Skeletal muscle satellite cell (primary cell): ENCODE results near the gene LLPH. TPM values are rescaled to one million over a fixed set of nuclear protein-coding genes. Genes with fewer than 3 reads are reported as not detected.
"Not testable (repeated sequence)": the region's sequence is repeated elsewhere in the genome, so short reads cannot be mapped to it uniquely, and the experiment has no call there.

Source experiments
- H3K27me3 ChIP-seq: 2 replicates; pipeline ENCODE4 v1.7.0; 2013; ENCODE audit warnings: low read length; ENCODE audit not compliant: control insufficient read depth, insufficient read depth
- H3K36me3 ChIP-seq: 2 replicates; pipeline ENCODE4 v1.7.0; 2013; ENCODE audit warnings: mild to moderate bottlenecking, control low read depth, low read length; ENCODE audit not compliant: insufficient read depth
- H3K4me1 ChIP-seq: 2 replicates; pipeline ENCODE4 v1.7.0; 2013; ENCODE audit warnings: low read length; ENCODE audit not compliant: control insufficient read depth, insufficient read depth
- H3K4me2 ChIP-seq: 2 replicates; pipeline ENCODE4 v1.7.0; 2013; ENCODE audit warnings: mild to moderate bottlenecking, low read length
- H3K4me3 ChIP-seq: 2 replicates; pipeline ENCODE4 v1.7.0; 2013; ENCODE audit warnings: low read length
- H3K9ac ChIP-seq: 2 replicates; pipeline ENCODE4 v1.7.0; 2013; ENCODE audit warnings: mild to moderate bottlenecking, low read depth, low read length, moderate library complexity
- H3K9me3 ChIP-seq: replicated peaks from 2 replicates; pipeline ENCODE4 v1.7.0; 2013; ENCODE audit warnings: mild to moderate bottlenecking, control low read depth, low read length
- total RNA-seq: library from RNA; depleted of rRNA; stranded (reverse); fragments of >200 nt; gene quantifications from 2 replicates; pipeline ENCODE4 v1.2.3, GENCODE V29; 2012; rRNA removed

The LLPH gene
- 3.1 and 4.3 TPM in 2 replicates for total RNA-seq

DNA sequence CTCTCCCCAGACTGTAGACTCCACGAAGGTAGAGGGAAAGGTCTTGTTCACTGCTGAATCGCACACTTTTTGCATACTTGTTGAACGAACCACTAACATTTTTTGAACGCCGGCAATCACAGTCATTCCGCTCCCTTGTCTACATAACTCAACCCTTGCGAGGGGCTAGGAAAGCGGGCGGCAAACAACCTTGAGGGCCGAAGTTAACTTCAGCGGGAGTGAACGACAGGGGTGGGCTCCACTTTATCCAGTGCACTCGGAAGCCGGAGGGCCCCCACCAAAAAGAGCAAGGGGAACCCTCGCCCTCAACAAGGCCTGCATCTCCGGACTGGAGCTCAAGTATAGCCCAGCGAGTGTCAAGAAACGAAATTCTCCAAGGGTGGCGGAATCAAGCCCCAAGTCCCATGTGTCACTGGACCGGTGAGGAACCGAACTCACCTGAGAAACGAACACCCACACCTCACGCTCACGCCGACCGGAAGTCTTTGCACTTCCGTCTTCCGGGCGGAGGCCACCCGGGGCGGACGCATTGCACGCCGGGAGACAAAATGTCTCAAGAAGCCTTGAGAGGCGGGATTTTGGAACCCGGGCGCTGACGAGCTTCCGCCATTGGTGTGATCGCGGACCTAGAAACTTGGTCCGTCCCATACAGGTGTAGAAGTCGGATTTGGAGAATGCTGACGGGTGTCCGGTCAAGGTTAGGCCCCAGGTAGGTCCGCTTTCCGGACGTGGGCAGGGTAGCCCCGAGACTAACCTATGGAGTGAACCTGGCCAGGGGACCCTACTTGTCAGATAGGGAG lies at the start of gene LLPH:
TSS of gene LLPH (minus strand) at position 484 of the 800 bp plus-strand sequence. CDS start 1,644 bp downstream, outside the sequence.
- Histone ChIP-seq H3K9ac (peak within 1 kb of the TSS; percentile 93), H3K4me3 (peak within 1 kb of the TSS; percentile 93), H3K9me3 (no peaks in the 10 kb centered on the region), H3K4me1 (peaks cover 19% of the 10 kb centered on the region), H3K27me3 (no peaks in the 10 kb centered on the region), H3K36me3 (peaks cover 16% of the 10 kb centered on the region), H3K4me2 (peak within 1 kb of the TSS; percentile 97)

DNA sequence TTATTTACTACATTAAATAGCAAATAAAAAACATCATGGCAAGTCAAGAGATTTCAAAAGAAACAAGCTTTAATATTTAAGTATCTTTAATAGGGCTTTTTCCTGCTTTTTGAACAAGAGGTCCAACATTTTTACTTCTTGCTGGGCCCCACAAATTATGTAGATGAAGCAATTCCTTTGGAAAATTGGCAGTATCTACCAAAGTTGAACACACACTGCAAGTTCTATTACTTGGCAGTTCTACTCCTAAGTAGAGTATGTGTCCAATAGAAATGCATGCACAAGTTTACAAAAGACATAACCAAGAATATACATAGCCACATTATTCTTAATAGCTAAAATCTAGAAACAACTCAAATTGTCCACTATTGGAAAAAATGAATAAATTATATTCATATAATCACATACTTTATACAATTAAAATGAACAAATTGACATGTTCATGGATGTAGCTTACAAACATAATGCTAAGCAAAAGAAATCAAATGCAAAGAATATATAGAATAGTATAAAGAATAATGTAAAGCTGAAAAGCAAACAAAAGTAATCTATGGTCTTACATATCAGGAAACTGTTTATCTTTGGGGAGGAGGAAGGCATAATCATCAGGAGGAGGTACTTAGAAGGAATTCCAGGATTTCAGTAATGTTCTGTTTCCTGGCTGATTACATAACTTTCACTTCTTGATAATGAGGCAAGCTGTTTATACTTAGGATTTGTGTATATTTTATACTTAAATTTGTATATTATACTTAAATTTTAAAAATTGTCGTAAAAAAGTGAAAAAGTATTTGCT lies 45.8 kb upstream of the LLPH start:
- Histone ChIP-seq H3K4me3 (no peak overlapping the region), H3K9me3 (no peaks in the 10 kb centered on the region)

DNA sequence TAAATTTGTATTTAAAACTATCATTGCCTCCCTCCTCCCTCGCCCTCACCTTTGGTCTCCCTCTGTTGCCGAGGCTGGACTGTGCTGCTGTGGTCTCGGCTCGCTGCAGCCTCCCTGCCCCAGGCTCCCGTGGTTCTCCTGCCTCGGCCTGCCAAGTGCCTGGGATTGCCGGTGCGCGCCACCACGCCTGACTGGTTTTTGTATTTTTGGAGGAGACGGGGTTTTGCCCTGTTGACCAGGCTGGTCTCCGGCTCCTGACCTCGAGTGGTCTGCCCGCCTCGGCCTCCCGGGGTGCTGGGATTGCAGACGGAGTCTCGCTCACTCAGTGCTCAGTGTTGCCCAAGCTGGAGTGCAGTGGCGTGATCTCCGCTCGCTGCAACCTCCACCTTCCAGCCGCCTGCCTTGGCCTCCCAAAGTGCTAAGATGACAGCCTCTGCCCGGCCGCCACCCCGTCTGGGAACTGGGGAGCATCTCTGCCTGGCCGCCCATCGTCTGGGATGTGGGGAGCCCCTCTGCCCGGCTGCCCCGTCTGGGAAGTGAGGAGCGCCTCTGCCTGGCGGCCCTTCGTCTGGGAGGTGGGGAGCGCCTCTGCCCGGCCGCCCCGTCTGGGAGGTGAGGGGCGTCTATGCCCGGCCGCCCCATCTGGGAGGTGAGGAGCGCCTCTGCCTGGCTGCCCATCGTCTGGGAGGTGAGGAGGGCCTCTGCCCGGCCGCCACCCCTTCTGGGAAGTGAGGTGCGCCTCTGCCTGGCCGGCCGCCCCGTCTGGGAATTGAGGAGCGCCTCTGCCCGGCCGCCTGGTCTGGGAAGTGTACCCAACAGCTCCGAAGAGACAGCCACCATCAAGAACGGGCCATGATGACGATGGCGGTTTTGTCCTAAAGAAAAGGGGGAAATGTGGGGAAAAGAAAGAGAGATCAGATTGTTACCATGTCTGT lies 44.1 kb upstream of the LLPH start:
- H3K9ac ChIP-seq, H3K9me3 ChIP-seq, H3K4me3 ChIP-seq, H3K4me2 ChIP-seq, H3K36me3 ChIP-seq, H3K4me1 ChIP-seq: not testable (repeated sequence)
- H3K27me3 ChIP-seq: peaks cover 15% of the 10 kb centered on the region

More for the DNA sequence above, 45.8 kb upstream of the LLPH start:
- Histone ChIP-seq H3K36me3 (no peaks in the 10 kb centered on the region), H3K9ac (no peak overlapping the region), H3K4me1 (no peaks in the 10 kb centered on the region), H3K27me3 (peaks cover 15% of the 10 kb centered on the region), H3K4me2 (no peak overlapping the region)

DNA sequence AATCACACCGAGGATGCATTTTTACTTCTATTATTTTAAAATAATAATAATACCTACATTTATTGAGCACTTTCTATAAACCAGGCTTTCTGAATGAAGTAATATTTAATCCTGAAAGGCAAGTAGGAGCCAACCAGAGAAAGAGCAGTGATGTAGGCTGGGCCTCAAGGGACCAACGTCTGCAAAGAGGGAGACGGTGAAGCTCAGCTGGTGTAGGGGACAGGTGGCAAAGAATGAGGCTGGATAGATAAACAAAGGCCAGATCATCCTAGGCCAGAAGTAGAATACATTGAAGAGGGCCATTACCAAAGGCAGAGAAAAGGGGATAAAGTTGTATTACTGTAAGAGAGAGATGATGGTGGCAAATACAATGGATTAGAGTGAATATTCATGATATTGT lies 40.1 kb upstream of the LLPH start:
- Histone ChIP-seq H3K4me3 (peak overlapping the region; percentile 98), H3K9me3 (no peaks in the 10 kb centered on the region), H3K36me3 (peaks cover 5% of the 10 kb centered on the region), H3K4me2 (peak overlapping the region; percentile 90), H3K27me3 (no peaks in the 10 kb centered on the region), H3K4me1 (peaks cover 9% of the 10 kb centered on the region), H3K9ac (peak overlapping the region; percentile 96)

- H3K4me3 ChIP-seq: peak within 1 kb of the TSS; percentile 98
- peak within 1 kb of the TSS; percentile 90 for H3K4me2 ChIP-seq
- H3K9ac ChIP-seq: peak within 1 kb of the TSS; percentile 96
- H3K4me1 ChIP-seq: peaks cover 9% of the 10 kb centered on the region
- H3K36me3 ChIP-seq: peaks cover 11% of the 10 kb centered on the region
- no peaks in the 10 kb centered on the region for H3K27me3 ChIP-seq
- no peaks in the 10 kb centered on the region for H3K9me3 ChIP-seq
These were observed 38.9 kb upstream of the LLPH start, which contains the start of gene TMBIM4 for GRCh38 chr12:66169221-66170170. Gene TMBIM4 (minus strand): TSS chr12:66169996. CDS start chr12:66169951, 45 bp downstream.

DNA sequence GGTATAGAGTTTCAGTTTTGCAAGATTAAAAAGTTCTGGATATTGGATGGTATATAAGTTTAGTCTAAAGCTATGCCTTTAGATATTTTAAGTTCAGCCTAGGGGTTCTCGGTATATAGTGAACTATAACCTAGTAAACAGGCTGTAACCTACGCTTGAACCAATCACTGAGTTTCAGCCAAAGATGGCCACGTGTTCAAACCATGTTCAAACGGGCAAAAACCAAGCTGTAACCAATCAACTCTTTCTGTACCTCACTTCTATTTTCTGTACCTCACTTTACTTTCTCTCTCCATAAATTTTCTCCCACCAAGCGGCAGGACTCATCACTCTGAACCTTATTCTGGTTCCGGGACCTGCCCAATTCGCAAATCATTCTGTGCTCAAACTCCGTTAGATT lies 37.9 kb upstream of the LLPH start:
- Histone ChIP-seq H3K27me3 (no peaks in the 10 kb centered on the region), H3K4me1 (peaks cover 9% of the 10 kb centered on the region), H3K4me3 (peak overlapping the region; percentile 98), H3K36me3 (peaks cover 11% of the 10 kb centered on the region), H3K4me2 (peak overlapping the region; percentile 90), H3K9me3 (no peaks in the 10 kb centered on the region), H3K9ac (peak overlapping the region; percentile 96)

DNA sequence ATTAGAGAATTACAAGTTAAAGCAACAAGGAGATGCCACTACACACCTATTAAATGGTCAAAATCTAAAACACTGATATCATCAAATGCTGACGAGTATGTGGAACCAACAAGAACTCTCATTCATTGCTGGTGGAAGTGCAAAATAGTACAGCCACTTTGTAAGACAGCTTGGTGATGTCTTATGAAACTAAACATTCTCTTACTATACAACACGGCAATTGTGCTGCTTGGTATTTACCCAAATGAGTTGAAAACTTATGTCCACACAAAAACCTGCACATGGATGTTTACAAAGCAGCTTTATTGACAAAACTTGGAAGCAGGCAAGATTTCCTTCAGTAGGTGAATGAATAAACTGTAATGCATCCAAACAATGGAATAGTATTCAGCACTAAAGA lies 36.0 kb upstream of the LLPH start:
- Histone ChIP-seq H3K4me3 (no peak overlapping the region), H3K9ac (no peak overlapping the region), H3K9me3 (no peaks in the 10 kb centered on the region), H3K4me1 (peaks cover 9% of the 10 kb centered on the region), H3K36me3 (peaks cover 11% of the 10 kb centered on the region), H3K4me2 (no peak overlapping the region), H3K27me3 (no peaks in the 10 kb centered on the region)

DNA sequence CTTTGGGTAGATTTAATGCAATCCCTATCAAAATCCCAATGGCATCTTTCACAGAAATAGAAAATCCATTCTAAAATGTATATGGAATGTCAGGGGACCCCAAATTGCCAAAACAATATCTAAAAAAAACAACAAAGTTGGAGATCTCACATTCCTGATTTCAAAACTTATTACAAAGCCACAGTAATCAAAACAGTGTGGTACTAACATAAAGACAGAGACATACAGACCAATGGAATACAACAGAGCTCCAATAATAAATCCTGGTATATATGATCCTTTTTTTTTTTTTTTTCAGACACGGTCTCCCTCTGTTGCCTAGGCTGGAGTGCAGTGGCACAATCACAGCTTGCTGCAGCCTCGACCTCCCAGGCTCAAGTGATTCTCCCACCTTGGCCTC lies 34.6 kb upstream of the LLPH start:
- Histone ChIP-seq H3K4me2 (no peak overlapping the region), H3K4me1 (peaks cover 9% of the 10 kb centered on the region), H3K9me3 (no peaks in the 10 kb centered on the region), H3K27me3 (no peaks in the 10 kb centered on the region), H3K4me3 (no peak overlapping the region), H3K9ac (no peak overlapping the region), H3K36me3 (peaks cover 11% of the 10 kb centered on the region)

DNA sequence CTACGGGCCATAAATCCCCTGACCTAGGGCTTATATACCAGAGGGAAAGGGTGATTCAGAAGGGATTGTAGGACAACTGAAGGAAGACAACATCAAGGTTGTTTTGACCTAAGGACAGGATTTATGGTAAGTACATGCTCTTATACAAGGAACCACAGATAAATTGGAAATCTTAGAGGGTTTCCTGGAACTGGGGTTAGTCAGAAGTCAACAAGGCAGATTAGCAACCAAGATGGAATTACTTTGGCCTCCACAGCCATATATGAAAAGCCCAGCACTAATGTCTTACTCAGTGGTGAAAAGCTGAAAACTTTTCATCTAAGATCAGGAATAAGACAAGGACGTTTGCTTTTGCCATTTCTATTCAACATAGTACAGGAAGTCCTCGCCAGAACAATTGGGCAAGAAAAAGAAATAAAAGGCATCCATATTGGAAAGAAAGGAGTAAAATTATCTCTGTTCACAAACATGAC lies 33.8 kb upstream of the LLPH start:
- Histone ChIP-seq H3K4me1 (peaks cover 9% of the 10 kb centered on the region), H3K36me3 (peaks cover 11% of the 10 kb centered on the region), H3K4me3 (no peak overlapping the region), H3K9ac (no peak overlapping the region), H3K4me2 (no peak overlapping the region), H3K27me3 (no peaks in the 10 kb centered on the region), H3K9me3 (no peaks in the 10 kb centered on the region)

- Histone ChIP-seq H3K4me2 (no peak overlapping the region), H3K4me3 (no peak overlapping the region), H3K9ac (no peak overlapping the region), H3K4me1 (peaks cover 5% of the 10 kb centered on the region), H3K36me3 (peaks cover 11% of the 10 kb centered on the region), H3K27me3 (no peaks in the 10 kb centered on the region), H3K9me3 (no peaks in the 10 kb centered on the region)
These were observed 32.7 kb upstream of the LLPH start for GRCh38 chr12:66163289-66163688.
